SH-SY5Y (cell line): Measurements from ENCODE around the gene CAMTA1.

Source experiments
- GATA2 ChIP-seq: IDR thresholded peaks from 2 replicates; pipeline ENCODE4 v1.6.1; 2011; ENCODE audit warnings: mild to moderate bottlenecking, low read depth, low read length
- GATA3 ChIP-seq: IDR thresholded peaks from 2 replicates; pipeline ENCODE4 v1.6.1; 2011; ENCODE audit warnings: low read depth, mild to moderate bottlenecking, low read length, moderate library complexity

GRCh38 chr1:6848816-6849215, 63.6 kb downstream of the CAMTA1 start:
- no peak for TF ChIP-seq GATA3
- no peak for TF ChIP-seq GATA2
